ENCODE data around the gene ATP2A1. TPM values are rescaled to one million over a fixed set of nuclear protein-coding genes. Genes with fewer than 3 reads are reported as not detected.
"Not testable (repeated sequence)": the region's sequence is repeated elsewhere in the genome, so short reads cannot be mapped to it uniquely, and the experiment has no call there.

Gene ATP2A1
- total RNA-seq, 1 donor from 2014 or later = 64.1 TPM

DNA sequence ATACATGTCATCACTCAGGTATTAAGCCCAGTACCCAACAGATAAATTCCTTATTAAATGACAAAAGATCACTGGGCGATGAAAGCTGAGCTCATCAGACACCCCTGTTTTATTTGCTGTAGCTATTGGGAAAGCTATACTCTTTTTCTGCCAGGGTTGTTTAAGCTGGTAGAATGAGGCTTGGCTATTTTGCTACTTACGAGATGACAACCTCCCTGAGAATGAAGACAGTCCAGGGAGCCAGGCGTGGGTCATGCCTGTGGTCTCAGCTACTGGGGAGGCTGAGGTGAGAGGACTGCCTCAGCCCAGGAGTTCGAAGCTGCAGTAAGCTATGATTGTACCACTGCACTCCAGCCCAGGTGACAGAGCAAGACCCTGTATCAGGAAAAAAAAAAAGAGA lies 19.0 kb upstream of the ATP2A1 start:
- no peak for DNase-seq

- peak; percentile 25 for DNase-seq
These were observed 14.1 kb upstream of the ATP2A1 start for GRCh38 chr16:28863929-28864793.

- no peak for DNase-seq
These were observed 13.1 kb upstream of the ATP2A1 start for GRCh38 chr16:28865001-28865688.

GRCh38 chr16:28865722-28866453 lies 12.4 kb upstream of the ATP2A1 start:
- no peak for DNase-seq

DNA sequence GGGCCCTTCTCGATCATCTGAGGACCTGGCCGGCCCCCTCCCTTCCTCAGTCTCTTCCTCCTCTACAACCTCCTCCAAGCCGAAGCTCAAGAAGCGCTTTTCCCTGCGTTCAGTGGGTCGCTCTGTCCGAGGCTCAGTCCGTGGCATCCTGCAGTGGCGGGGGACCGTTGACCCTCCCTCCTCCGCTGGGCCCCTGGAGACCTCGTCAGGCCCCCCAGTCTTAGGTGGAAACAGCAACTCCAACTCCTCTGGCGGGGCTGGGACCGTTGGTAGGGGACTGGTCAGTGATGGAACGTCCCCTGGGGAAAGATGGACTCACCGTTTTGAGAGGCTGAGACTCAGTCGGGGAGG lies 11.9 kb upstream of the ATP2A1 start:
- no peak for DNase-seq

DNA sequence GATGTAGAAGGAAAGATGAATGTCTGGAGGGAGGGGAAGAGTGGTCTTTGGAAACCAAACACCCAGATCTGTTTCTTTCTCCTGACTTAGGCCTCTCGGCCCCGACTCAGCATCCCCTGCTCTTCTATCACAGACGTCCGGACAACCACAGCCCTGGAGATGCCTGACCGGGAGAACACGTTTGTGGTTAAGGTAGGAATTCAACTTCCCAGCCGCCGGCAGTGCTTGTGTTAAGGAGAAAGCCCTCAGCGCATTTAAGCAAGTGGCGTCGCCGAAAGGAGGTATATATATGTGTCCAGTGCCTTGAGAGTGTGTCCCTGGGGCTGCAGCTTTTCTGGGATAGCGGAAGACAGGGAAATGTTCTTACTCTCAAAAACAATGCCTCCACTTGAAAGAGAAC lies 11.0 kb upstream of the ATP2A1 start:
- no peak for DNase-seq

DNA sequence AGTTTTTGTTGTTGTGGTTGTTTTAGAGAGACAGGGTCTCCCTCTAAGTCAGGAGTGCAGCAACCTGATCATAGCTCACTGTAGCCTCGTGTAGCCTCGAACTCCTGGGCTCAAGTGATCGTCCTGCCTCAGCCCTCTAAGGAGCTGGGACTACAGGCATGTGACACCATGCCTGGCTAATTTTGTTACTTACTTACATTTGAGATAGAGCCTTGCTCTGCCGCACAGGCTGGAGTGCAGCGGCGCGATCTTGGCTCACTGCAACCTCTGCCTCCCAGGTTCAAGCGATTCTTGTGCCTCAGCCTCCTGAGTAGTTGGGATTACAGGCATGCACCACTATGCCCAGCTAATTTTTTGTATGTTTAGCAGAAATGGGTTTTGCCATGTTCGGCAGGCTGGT lies 10.6 kb upstream of the ATP2A1 start:
- not testable (repeated sequence) for DNase-seq

GRCh38 chr16:28869201-28869600 lies 9.1 kb upstream of the ATP2A1 start:
- no peak for DNase-seq

DNA sequence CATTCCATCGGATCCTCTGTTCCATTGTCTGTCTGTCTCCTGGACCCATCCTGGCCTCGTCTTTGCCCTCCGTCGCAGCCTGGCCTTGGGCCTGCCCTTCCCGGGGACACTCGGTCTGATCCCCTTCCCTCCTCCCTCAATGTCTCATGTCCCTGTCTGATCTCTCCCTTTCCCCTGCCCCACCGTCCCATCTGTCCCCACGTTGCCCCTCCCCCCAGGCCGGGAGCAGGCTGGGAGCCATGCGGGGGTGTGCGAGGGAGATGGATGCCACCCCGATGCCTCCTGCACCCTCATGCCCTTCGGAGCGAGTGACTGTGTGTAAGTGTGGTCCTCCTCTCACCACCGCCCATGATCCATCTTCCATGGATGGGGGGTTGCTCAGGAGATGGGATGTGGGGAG lies 5.3 kb upstream of the ATP2A1 start:
- DNase-seq = no peak

DNA sequence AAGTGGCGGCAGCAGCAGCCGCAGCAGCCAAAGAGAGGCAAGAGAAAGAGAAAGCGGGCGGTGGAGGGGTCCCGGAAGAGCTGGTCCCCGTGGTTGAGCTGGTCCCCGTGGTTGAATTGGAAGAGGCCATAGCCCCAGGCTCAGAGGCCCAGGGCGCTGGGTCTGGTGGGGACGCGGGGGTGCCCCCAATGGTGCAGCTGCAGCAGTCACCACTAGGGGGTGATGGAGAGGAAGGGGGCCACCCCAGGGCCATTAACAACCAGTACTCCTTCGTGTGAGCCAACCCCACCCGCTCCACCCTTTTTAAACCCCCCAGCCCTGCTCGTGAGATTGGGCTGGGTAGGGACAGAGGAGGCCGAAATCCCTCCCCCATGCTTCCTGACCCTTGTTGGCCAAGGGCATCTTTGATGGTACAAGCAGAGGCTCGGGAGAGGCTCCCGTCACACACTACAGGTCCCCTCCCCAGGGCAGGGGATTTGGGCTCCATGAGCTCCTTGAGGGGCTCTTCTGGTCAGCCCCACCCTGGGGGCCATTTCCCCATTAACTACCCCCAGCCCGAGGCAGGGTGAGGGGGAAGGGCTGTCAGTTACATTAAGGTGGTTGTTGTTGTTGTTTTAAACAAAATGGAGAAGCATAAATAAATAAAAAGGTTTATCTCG lies 4.6 kb upstream of the ATP2A1 start:
- DNase-seq = no peak

DNA sequence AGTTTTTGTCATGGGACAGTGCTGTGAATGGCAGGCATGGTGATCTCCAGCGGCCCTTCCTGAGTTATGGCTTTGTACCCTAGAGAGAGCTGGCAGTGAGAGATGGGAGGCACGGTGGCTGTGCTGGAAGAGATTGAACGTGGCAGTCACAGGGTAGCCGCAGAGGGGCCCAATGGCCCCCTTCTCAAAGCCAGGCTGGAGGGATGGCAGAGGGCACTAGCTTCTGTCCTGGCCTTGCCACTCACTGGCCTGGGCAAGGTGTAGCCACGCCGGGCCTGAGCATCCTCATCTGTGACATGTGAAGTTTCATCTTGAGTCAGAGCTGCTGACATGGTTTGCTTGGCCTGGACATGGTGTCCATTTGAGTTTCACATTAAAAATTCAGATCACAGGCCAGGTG lies 3.9 kb upstream of the ATP2A1 start:
- DNase-seq = no peak

GRCh38 chr16:28875134-28876018 lies 2.9 kb upstream of the ATP2A1 start:
- no peak for DNase-seq

DNA sequence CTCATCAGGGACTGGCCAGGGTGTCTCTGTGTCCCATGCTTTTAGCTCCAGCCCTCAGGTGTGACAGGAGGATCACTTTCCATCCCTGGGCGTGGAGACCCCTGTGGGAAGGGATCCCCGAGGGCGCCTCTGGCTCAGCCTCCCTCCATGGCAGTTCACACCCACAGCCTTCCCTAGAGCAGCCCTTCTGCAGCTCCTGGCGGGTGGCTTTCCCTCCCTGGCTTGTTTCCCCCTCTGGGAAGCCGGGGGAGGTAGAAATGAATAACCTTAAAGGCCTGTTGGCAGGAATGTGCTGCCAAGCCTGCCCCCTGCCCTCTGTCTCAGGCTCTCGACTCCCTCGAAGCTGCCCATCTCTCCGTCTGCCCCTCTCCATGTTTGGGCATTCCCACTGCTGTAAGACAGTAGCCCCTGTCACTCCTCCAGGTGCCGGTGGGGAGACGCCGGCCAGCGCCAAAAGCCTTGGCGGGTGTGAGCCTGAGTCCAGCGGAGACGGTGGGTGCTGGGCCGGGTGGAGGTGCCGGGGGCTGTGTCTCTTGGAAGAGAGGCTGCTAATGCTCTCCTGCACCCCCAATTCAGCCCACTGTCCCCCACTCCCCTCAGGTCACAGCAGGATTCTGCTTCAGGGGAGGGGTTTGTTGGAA lies 2.1 kb upstream of the ATP2A1 start:
- DNase-seq = no peak

GRCh38 chr16:28876973-28877654 lies 1.2 kb upstream of the ATP2A1 start:
- no peak for DNase-seq

DNA sequence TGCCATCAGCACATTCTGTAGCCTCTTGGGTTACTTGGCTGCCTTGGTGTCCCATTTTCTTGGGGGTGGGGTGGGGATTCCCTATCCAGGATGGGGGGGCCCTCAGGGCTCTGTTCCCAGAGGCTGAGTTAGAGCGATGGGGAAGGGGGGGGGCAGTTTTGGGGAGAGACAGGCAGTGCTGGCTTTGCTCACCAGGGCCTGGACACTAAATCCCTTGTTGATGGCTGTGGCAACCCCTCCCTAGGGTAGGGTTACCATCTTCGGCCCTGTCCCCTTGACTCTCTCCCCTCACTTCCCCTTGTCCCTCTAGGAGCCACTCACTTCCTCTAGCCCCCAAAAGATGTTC lies 660 bp upstream of the ATP2A1 start:
- DNase-seq = no peak

GRCh38 chr16:28879261-28879840 lies 1.1 kb downstream of the ATP2A1 start:
- no peak for DNase-seq

- DNase-seq = peak; percentile 69
These were observed 1.7 kb downstream of the ATP2A1 start for GRCh38 chr16:28879841-28880588.

DNA sequence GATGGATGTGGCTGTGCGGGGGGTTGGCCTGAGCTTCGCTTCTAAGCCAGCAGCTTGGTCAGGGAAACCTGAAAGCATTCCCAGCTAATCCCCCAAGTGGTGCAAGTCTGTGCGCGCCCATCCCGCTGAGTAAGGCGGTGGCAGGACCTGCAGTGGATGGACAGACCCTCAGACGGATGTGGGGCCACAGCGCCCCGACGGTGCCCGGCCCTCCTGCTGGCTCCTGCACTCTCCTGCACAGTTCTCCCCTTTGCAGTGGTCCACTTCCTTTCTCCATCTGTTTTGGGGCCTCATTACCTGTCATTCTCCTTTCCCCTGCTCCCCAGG lies 2.3 kb downstream of the ATP2A1 start:
- DNase-seq = no peak

DNA sequence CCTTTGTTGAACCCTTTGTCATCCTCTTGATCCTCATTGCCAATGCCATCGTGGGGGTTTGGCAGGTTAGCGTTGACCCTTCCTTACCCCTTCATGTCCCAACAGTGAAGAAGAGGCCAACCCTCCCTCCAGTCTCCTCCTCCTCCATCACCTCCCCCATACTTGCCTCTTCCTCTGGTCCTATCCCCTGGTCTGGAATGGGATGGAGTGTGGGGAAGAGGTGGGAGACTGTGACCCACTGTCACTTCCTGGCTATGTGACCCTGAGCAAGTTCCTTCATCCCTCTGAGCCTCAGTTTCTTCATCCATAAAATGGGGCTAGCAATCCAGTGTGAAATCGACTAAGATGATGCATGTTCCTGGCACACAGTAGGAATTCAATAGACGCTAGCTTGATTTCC lies 2.7 kb downstream of the ATP2A1 start:
- DNase-seq = no peak

DNA sequence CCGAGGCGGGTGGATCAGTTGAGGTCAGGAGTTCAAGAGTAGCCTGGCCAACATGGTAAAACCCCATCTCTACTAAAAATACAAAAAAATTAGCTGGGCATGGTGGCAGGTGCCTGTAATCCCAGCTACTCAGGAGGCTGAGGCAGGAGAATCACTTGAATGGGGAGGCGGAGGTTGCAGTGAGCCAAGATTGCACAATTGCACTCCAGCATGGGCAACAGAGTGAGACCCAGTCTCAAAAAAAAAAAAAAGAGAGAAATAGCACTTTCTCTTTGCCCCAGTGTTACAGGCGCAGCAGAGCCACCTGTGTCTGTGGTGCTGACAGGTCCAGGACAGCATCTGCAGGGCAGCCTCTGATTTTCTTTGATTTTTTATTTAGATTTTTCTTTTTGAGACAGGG lies 3.3 kb downstream of the ATP2A1 start:
- not testable (repeated sequence) for DNase-seq

Data from skin of body (tissue), 2 donors.